DMS53 treated with DMSO at 0.1 percent for 48 hours (cell line): ENCODE data around the gene ZBTB40.
A peak's percentile ranks its signal among the peaks of the same experiment; 100 is the strongest.

Experiments
- DNase-seq: peaks from one replicate; lab custom pipeline; 2025; ENCODE audit not compliant: unreplicated experiment; lab: John Stamatoyannopoulos, UW

ZBTB40 gene

DNA sequence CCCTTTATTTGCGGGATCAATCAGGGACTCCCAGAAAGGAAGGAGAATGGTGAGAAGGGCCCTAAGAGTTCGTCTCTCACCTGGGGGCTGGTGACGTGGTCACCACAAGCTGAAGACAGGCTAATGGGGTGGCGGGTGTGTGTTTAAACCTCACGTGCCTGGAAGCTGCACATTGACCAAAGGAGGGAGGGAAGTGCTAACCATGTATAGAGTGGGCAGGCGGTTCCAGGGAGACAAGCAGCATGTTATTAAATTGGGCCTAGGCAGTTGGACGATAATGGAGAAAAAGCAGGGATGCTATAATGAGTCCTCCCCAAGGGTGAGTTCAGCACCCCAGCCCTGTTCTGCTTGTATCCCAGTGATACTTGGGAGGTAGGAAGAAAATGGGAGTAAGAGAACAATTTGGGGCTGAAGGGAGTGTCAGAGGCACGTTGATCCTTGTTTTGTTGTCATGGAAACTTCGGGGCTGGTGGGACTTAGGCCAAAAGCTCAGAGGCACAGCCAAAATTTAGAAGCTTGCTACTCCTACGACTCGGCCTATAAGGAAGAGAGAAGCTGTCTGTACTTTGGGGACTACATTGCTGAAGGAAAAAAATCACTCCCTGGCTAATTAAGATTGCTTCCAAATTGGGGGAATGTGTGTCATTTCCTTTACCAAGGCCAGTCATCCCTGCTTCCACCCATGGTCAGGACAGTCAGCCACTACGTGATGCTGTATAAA lies 78.4 kb downstream of the ZBTB40 start:
- DNase-seq, result no peak

DNA sequence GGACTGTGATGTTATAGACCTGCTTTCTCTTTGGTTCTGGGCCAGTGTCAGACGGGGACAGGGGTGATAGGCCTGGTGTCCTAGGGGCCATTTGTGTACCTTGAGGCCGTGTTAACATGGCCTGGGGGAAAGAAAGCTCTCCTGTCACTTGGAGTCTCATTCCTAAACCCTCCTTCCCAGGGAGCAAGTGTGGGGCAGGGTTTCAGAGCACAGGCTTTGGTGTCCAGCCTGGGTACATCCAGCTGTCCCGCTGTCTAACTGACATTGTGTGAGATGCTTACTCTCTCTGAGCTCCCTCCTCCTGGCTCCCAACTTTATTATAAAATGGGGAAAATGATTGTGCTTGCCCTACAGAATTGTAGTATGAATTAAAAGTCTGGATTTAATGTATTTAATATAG lies 79.1 kb downstream of the ZBTB40 start:
- no peak for DNase-seq

DNA sequence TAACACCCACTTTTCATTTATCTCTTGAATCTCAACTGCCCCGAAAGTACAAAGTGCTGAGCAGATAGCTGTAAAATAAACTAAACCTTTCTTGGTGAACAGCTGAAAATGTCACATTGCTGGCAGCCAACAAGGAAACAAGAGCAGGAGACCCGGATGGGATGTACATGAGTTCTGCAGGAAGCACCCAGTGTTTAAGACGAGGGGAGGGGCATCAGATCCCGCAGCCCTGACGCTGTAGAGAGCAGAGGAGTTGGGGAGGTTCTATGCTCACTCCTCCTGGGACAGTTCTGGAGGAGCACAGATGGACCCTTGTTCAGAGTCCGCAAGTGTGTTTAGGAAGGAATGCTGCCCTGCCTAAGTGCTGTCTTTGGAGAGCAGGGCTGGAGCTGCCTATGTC lies 79.6 kb downstream of the ZBTB40 start:
- no peak for DNase-seq

DNA sequence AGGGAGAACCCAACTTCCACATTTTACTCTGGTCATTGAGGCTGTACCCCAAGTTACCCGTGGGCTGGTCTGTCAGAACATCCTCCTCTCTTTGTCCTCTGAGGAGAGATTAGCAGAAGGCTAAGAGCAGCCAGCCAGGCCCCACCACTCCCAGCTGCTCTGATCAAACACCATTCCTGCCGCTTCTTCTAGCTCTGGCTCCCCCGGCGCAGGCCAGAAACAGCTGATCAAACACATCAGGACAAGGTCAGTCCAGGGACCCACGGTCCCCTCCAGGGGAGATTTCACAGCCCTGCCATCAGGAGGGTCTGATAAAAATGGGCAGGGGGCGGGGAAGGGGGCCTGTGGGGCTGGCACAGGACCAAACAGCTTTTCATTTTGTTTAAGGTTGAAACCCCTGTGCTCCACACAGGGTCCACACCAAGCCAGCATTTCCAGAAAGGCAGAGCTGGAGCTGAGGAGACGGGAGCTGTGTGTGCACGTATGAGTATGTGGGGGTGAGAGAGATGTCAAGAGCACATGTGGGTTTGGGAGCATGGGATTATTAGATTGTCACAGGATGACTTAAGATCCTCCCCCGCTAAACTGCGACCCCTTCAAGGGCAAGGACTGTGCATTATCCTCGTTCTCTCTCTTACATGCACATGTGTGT lies 81.7 kb downstream of the ZBTB40 start:
- DNase-seq, result peak; percentile 19

DNA sequence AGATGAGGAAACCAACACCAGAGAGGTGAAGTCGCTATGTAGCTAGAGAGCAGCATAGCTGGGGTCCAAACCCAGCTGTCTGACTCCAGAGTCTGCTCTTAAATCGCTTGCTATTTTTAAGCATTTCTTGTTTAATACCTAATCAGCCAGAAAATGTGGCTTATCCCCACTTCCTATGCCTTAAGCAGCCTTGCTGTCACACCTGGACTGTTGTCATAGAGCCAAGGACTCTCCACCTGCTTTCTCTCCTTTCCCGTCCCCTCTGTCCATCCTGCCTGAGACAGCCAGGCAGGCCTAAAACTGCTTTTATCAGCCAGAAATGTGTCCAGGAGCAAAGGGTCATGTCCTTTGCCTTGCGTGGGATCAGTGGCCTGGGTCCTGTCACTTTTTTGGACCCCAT lies 83.3 kb downstream of the ZBTB40 start:
- DNase-seq, result no peak

DNA sequence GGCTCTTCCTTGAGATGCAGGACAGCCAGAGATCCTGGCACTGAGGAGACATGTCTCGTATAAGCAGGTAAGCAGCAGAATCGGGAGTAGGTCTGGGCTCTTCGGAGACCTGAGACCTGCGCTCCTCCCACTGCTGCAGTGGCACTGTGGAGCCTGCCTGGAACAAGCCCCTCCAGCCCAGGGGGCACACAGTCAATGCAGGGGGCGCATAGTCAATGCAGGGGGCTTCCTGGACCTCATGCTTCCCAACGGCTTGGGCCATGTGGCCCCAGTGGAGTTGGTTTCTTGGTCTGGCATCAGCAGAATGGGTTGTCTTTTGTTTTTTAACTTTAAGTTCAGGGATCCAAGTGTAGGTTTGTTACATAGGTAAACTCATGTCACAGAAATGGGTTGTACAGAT lies 83.7 kb downstream of the ZBTB40 start:
- DNase-seq, result no peak

DNA sequence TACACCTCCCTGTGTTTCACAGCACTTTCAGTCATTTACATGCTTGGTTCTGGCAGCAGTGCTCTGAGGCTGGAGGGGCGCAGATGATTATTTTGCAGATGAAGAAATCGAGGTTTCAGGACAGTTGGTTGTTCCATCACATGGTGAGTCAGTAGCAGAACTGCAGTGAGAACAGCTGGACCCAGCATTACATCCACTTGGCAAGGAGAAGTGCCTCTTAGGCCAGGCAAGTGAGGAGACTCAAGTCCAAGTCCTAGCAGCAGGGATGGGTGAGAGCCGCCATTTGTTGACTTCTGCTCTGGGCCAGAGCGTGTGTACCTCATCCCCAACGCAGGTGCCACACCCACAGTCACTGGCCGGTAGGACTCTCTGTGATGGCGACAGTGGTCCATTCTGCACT lies 84.9 kb downstream of the ZBTB40 start:
- DNase-seq, result no peak

DNA sequence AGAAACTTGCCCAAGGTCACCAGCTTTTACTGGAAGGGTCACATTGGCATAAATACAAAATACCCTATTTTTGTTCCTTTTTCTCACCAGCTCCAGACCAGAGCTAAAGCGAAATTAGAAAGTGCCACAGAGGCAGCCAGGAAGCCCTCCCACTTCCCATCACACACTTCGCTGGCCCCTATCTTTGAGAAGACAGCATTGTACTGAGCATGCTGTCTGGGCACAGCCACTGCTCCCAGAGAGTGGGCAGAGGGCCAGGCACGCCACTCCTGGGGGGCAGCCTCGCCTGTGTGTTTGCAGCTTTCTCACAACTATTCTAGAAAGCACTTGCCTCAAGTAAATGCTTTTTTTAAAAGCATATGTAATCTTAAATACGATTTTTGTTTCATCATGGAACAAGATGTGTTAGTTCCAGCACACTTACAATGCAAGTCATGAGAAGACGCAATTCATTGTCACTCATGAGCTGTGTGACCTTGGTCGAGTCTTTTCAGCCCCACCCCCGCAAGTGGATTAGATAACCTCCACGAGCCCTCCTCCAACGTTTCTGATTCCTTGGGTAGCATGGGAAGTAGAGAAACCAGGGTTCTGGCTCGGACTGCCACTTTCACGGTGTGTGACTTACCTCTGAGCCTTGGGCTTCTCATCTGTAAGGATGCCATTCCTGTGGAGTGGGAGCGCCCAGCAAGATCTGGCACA lies 85.9 kb downstream of the ZBTB40 start:
- DNase-seq, result no peak

DNA sequence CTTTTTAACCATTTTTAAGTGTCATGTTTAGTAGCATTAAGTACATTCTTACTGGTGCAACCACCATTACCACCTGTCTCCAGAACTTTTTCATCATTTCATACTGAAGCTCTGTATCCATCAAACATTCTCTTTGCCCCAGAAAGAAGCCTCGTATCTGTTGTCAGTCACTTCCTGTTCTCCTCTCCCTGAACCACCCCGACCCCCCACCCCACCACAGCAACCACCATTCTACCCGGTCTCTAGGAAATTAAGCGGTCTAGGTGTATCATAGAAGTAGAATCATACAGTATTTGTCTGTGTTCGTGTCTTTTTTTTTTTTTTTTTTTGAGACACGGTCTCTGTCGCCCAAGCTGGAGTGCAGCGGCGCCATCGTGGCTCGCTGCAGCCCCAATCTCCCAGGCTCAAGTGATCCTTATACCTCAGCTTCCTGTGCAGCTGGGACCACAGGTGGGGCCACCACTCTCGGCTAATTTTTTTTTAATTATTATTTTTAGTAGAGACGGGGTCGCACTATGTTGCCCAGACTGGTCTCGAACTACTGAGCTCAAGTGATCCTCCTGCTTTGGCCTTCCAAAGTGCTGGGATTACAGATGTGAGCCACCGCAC lies 88.0 kb downstream of the ZBTB40 start:
- no peak for DNase-seq

DNA sequence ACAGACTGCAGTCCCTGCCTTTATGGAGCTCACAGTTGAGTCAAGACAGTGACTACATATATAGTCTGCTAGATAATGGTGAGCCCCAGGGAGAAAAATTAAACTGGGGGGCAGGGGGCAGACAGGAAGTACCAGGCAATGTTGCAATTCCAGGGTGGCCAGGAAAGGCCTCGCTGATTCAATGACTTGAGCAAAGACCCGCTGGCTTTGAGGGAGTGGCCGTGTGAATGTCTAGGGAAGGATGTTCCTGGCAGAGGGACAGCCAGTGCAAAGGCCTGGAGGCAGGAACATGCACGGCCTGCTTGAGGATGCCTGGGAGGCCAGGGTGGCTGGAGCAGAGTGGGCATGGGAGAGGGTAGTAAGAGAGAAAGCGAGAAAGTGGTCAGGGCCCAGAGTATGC lies 88.7 kb downstream of the ZBTB40 start:
- DNase-seq, result no peak

DNA sequence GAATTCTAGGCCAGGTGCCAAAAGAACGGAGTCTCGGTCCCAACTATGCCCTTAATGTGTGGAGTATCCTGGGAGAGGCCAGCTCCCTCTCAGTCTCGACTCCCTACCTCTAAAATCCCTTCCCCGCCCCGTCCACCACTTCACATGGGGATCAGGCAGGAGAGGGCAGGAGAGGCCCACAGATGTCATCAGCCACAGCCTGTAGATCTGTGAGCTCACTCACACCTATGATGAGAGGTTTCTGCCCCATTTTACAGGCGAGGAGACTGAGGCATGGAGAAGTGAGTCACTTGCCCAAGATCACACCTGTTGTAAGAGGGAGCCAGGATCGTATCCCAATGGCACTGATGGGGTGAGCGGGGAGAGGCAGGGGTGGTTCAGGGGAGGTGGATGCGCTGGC lies 91.2 kb downstream of the ZBTB40 start:
- DNase-seq, result no peak

DNA sequence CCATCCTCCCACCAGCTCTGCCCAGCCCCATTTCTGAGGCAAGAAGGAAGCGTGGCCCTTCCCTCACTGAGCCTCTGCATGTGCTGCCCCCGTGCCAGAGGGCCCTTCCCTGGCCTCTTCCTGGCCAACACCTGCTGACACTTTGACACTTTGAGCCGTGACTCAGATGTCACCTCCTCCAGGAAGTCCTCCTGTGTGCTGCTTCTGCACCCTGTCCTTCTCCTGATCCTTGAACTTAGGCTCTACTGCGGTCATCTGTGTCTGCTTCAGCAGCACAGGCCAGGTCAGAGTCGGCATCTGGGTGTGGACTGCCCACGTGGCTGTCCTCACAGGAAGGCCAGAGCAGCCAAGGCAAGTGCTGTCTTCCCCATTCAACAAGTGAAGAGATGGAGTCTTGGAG lies 92.0 kb downstream of the ZBTB40 start:
- DNase-seq, result no peak

DNA sequence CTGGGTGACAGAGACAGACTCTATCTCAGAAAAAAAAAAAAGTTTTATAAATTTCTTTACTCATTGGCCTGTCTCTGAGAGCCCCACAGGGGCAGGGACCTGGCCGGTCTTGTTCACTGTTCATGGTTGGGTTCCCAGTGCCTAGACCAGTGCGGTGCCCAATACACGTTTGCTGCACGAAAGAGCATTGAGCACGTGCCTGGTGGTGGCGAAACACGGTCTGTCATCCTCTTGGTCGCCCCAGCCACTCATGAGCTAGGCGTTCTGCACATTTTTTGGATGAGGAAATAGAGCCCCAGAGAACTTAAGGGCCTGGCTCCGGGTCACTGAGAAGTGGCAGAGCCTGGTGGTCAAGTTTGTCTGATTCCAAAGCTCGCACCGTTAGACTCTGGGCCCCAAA lies 93.0 kb downstream of the ZBTB40 start:
- no peak for DNase-seq

DNA sequence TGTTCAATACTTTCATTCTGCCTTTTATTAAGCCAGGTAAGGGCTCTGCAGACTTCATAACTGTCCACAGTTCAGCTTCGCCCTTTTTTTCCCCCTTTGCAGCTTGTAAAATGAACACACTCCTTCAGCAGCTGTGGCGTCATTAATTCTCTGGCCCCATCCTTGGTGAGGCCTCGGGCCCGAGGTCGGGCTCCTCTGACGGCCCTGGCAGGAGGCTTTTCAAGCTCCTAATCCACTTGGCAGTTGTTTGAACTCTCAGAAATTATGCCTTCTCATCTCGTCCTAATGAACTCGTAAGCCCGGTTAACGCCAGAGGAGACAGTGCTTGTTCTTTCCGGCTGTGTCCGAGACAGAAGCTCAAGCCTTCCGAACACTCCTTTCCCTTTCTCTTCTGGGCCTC lies 93.5 kb downstream of the ZBTB40 start:
- DNase-seq, result no peak

DNA sequence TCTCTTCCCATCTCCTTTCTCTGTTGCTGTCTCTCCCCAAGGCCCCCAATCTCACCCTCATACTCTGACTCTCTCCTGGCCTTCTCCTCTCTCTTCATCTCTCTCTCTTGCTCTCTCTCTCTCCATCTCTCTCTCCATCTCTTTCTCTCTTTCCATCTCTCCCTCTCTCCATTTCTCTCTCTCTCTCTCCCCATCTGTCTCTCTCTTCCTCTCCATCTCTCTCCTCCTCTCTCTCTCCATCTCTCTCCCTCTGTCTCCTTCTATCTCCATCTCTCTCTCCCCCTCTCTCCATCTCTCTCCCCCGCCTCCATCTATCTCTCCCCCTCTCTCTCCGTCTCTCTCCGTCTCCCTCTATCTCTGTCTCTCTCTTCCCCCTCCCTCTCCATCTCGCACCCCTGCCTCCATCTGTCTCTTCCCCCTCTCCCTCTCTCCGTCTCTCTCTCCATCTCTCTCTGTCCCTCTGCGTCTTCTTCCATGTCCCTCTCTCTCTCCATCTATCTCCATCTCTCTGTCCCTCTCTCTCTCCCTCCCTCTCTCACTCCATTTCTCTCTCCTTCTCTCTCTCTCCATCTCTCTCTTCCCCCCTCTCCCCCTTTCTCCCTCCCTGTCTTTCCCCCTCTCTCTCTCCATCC lies 95.7 kb downstream of the ZBTB40 start:
- DNase-seq, result no peak

DNA sequence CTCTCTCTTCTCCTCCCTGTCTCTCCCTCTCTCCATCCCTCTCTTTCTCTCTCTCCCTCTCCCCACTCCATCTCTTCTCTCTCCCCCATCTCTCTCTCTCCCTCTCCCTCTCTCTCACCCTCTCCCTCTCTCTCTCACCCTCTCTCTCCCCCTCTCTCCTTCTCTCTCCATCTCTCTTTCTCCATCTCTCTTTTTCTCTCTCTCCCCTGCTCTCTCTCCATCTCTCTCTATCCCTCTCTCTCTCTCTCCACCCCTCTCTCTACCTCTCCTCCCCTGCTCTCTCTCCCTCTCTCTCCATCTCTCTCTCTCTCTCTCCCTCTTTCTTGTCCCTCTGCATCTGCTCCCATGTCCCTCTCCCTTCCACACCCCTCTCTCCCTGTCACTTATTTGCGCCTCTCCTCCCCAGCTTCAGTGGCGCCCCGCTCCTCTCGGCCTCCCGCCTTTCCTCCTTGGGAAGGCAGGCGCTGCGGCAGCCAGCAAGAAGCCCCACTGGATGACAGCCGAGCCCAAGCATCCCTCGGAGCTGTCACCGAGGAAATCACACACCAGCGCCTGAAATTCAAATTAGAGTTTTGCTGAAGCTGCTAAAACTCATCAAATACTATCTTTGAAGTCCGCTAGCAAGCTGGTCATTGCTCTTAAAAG lies 96.3 kb downstream of the ZBTB40 start:
- DNase-seq, result no peak

DNA sequence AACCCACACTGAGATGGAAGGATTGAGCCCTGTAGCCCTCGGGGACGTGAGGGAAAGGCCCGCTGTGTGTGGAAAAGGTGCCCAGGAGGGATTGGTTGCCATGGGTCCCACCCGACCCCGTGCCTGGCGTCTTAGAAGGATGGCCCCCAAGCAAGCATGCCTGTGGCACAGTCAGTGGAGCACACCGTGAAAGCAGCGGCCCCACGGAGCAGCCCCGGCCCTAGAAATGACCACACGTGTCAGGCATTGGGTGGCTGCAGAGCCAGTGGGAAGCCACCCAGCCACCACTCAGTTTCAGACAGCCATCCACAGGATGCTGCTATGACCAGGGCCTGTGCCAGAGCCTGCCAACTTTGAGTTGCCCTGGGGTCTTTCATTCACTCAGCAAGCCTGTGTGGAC lies 98.4 kb downstream of the ZBTB40 start:
- no peak for DNase-seq

DNA sequence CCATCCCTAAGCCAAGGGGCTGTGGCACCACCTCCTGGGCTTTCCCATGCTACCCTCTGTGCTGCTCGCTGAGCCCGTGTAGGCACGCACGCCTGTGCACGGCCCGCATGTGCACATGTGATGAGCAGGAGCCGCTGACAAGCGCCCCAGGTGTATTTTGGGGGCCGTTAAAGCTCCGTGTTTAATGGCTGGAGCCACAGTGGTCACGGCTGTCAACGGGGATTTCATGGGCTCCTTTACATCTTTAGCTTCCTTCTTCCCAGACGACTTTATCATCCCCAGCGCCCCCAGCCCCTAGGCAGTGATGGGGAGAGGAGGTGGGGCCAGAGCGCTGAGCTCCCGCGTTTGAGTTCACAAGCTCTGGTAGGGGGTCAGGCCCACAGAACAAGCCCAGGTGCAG lies 99.9 kb downstream of the ZBTB40 start:
- DNase-seq, result no peak

DNA sequence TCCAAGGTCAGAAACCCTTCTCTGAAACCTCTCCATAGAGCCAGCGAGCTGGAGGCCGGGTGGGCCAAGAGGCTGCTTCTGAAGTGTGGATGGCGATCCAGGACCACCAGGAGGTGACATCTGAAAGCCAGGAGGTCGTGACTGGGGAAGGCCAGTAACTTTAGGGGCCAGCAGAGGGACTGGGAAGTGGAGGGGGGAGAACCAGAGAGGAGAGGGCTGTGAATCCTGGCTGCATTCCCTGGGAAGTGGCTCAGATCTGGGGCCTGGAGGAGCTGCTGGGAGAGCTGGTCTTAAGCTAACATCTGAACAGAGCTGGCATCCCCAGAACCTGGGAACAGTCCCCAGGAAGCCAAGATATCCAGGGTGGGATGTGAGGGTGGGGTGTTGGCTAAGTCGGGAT lies 100.4 kb downstream of the ZBTB40 start:
- DNase-seq, result no peak

DNA sequence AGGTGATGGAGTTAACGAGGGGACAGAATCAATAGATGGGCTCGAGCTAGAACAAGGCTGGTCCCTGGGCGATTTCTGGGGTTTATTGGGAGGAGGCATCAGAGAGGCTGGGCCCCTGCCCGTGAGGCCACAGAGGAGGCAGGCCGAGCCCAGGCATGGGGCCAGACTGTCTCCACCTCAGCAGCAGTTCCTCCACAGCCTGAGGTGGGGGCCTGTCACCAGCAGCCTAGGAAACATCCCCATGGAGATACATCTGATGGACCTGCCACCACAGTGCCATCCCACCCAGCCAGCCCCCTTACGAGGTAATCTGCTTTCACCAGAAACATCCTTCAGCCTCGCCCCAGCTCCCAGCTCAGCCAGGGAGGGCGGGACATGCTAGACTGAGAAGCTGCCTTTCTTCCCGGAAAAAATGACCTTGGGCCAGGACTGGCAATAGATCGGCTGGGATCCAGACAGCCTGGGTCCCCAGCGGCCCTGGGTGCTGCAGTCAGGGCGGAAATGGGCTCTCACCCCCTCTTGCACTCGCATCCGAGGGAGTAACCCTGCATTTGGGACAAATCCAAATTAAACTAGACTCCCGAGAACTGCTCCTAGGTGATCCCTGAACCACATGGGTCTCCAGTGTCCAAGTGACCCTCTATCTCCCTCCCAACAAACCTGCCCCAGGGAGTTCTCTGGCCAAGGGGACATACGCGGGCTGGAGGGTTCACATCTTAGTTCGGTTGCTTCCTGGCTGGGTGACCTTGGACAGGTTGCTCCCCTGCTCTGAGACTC lies 101.6 kb downstream of the ZBTB40 start:
- no peak for DNase-seq
